Endodermal cell (in vitro differentiated cells): ENCODE results near the gene PRKCB. TPM values are rescaled to one million over a fixed set of nuclear protein-coding genes. Genes with fewer than 3 reads are reported as not detected.

ENCODE experiments used
- DNase-seq: peaks from one replicate; pipeline ENCODE4 v3.0.0-alpha.2; 2017
- H3K27ac ChIP-seq: 2 replicates; pipeline ENCODE4 v1.5.1; 2013; ENCODE audit warnings: mild to moderate bottlenecking, low read depth, low read length, moderate library complexity
- H3K27me3 ChIP-seq: 2 replicates; pipeline ENCODE4 v1.6.1; 2013; ENCODE audit warnings: mild to moderate bottlenecking, low read length, moderate library complexity; ENCODE audit not compliant: insufficient read depth, control insufficient read depth, poor library complexity, severe bottlenecking
- H3K36me3 ChIP-seq: 2 replicates; pipeline ENCODE4 v1.7.0; 2013; ENCODE audit warnings: mild to moderate bottlenecking, low read length, moderate library complexity; ENCODE audit not compliant: control insufficient read depth, insufficient read depth
- H3K4me1 ChIP-seq: one replicate; pipeline ENCODE4 v1.7.0; 2013; ENCODE audit warnings: low read length; ENCODE audit not compliant: control insufficient read depth, insufficient read depth
- H3K4me3 ChIP-seq: 2 replicates; pipeline ENCODE4 v1.5.1; 2013; ENCODE audit warnings: mild to moderate bottlenecking, low read length, moderate library complexity
- H3K9ac ChIP-seq: 2 replicates; pipeline ENCODE4 v1.6.1; 2013; ENCODE audit warnings: mild to moderate bottlenecking, low read length, moderate library complexity; ENCODE audit not compliant: poor library complexity, severe bottlenecking; ENCODE audit errors: extremely low read depth
- H3K9me3 ChIP-seq: 2 replicates; pipeline ENCODE4 v1.6.1; 2013; ENCODE audit warnings: mild to moderate bottlenecking, low read length, moderate library complexity; ENCODE audit not compliant: control insufficient read depth
- H3K27ac Mint-ChIP-seq: 2 replicates; pipeline ENCODE4 v1.8.0; 2020; ENCODE audit warnings: mixed read lengths
- H3K27me3 Mint-ChIP-seq: 2 replicates; pipeline ENCODE4 v1.8.0; 2021; ENCODE audit warnings: mild to moderate bottlenecking, mixed read lengths; ENCODE audit not compliant: insufficient read depth
- H3K36me3 Mint-ChIP-seq: 2 replicates; pipeline ENCODE4 v1.8.0; 2020; ENCODE audit warnings: low read depth, mixed read lengths
- H3K4me1 Mint-ChIP-seq: 2 replicates; pipeline ENCODE4 v1.8.0; 2020; ENCODE audit warnings: mixed read lengths
- H3K4me3 Mint-ChIP-seq: 2 replicates; pipeline ENCODE4 v1.8.0; 2020; ENCODE audit warnings: mild to moderate bottlenecking, moderate library complexity, mixed read lengths
- H3K9me3 Mint-ChIP-seq: 2 replicates; pipeline ENCODE4 v1.8.0; 2020; ENCODE audit warnings: mild to moderate bottlenecking, mixed read lengths
- WGBS, 2 experiments: methylation state at CpG; one replicate each; pipeline versions ENCODE4 v1.1.5 to v1.1.7; 2013; ENCODE audit warnings: missing lambda C conversion rate in 2 of 2, mixed read lengths in 1 of 2; ENCODE audit not compliant: insufficient coverage in 1 of 2, insufficient read length in 1 of 2; 5-methylcytosine and 5-hydroxymethylcytosine counted together
- total RNA-seq, 2 donors: library from RNA; stranded (reverse); fragmentation: NEBNext Ultra II Directional in 1 of 2; extraction: Animal tissue kit (Norgen Biotek cat#: 25700) in 1 of 2; gene quantifications; 2 replicates in 1 of 2; 3 replicates in 1 of 2; pipeline ENCODE4 v1.2.1, GENCODE V29; 2021
- TF ChIP-seq, protein P1 (sequence below): fragments of 200-600 bp; sonication (generic); conservative IDR thresholded peaks from 2 replicates; pipeline ENCODE4 v1.5.0; 2021; ENCODE audit warnings: antibody characterized with exemption, mild to moderate bottlenecking

The PRKCB gene
- total RNA-seq, 2 donors from 2014 or later = 0.38 to 1.1 TPM

- H3K4me3 ChIP-seq = no peak overlapping the region
- H3K4me3 Mint-ChIP-seq = no peak overlapping the region
- TF ChIP-seq, protein P1, sequence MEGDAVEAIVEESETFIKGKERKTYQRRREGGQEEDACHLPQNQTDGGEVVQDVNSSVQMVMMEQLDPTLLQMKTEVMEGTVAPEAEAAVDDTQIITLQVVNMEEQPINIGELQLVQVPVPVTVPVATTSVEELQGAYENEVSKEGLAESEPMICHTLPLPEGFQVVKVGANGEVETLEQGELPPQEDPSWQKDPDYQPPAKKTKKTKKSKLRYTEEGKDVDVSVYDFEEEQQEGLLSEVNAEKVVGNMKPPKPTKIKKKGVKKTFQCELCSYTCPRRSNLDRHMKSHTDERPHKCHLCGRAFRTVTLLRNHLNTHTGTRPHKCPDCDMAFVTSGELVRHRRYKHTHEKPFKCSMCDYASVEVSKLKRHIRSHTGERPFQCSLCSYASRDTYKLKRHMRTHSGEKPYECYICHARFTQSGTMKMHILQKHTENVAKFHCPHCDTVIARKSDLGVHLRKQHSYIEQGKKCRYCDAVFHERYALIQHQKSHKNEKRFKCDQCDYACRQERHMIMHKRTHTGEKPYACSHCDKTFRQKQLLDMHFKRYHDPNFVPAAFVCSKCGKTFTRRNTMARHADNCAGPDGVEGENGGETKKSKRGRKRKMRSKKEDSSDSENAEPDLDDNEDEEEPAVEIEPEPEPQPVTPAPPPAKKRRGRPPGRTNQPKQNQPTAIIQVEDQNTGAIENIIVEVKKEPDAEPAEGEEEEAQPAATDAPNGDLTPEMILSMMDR = no peak
- peaks cover 7% of the 10 kb centered on the region for H3K27me3 Mint-ChIP-seq
- no peak for DNase-seq
- H3K9ac ChIP-seq = no peak overlapping the region
- no peak overlapping the region for H3K27ac Mint-ChIP-seq
- H3K9me3 Mint-ChIP-seq = no peaks in the 10 kb centered on the region
- H3K36me3 ChIP-seq = no peaks in the 10 kb centered on the region
- no peak overlapping the region for H3K27ac ChIP-seq
- H3K27me3 ChIP-seq = peaks cover 8% of the 10 kb centered on the region
- H3K4me1 ChIP-seq = no peaks in the 10 kb centered on the region
- H3K4me1 Mint-ChIP-seq = no peaks in the 10 kb centered on the region
- WGBS, 2 experiments = 82 to 93% methylated on average over 2 to 7 of the region's 7 CpGs
- H3K9me3 ChIP-seq = no peaks in the 10 kb centered on the region
- H3K36me3 Mint-ChIP-seq = no peaks in the 10 kb centered on the region
Measured at GRCh38 chr16:24174504-24174903, 338.7 kb downstream of the PRKCB start.

- TF ChIP-seq, protein P1 = no peak
- H3K4me1 Mint-ChIP-seq = no peaks in the 10 kb centered on the region
- peaks cover 8% of the 10 kb centered on the region for H3K27me3 ChIP-seq
- no peaks in the 10 kb centered on the region for H3K9me3 ChIP-seq
- H3K9me3 Mint-ChIP-seq = no peaks in the 10 kb centered on the region
- 96% methylated on average over 3 of the region's 3 CpGs; no CpG with 5 or more reads in 1 of the 2 experiments for WGBS, 2 experiments
- H3K36me3 ChIP-seq = no peaks in the 10 kb centered on the region
- no peak overlapping the region for H3K4me3 ChIP-seq
- no peak for DNase-seq
- H3K36me3 Mint-ChIP-seq = no peaks in the 10 kb centered on the region
- no peak overlapping the region for H3K4me3 Mint-ChIP-seq
- no peak overlapping the region for H3K27ac ChIP-seq
- H3K27ac Mint-ChIP-seq = no peak overlapping the region
- H3K27me3 Mint-ChIP-seq = peaks cover 7% of the 10 kb centered on the region
- H3K4me1 ChIP-seq = no peaks in the 10 kb centered on the region
- no peak overlapping the region for H3K9ac ChIP-seq
Measured at GRCh38 chr16:24174957-24175356, 339.2 kb downstream of the PRKCB start.

- Mint-ChIP-seq H3K36me3 (no peaks in the 10 kb centered on the region), H3K4me3 (no peak overlapping the region), H3K27ac (no peak overlapping the region), H3K9me3 (no peaks in the 10 kb centered on the region), H3K4me1 (no peaks in the 10 kb centered on the region), H3K27me3 (peaks cover 5% of the 10 kb centered on the region)
- no peaks in the 10 kb centered on the region for H3K4me1 ChIP-seq
- H3K4me3 ChIP-seq = no peak overlapping the region
- WGBS, 2 experiments = 35 to 62% methylated on average over 3 to 4 of the region's 4 CpGs
- no peaks in the 10 kb centered on the region for H3K36me3 ChIP-seq
- peak; percentile 87 for DNase-seq
- no peaks in the 10 kb centered on the region for H3K9me3 ChIP-seq
- H3K27me3 ChIP-seq = peaks cover 8% of the 10 kb centered on the region
- TF ChIP-seq, protein P1 = no peak
- H3K27ac ChIP-seq = no peak overlapping the region
- no peak overlapping the region for H3K9ac ChIP-seq
Measured at GRCh38 chr16:24178496-24178895, 342.7 kb downstream of the PRKCB start.
